ENCODE results near the gene MMP15. TPM values are rescaled to one million over a fixed set of nuclear protein-coding genes. Genes with fewer than 3 reads are reported as not detected.

The MMP15 gene
- total RNA-seq, 8 experiments from 2014 or later, result 2.6 to 30.3 (median 14.8) TPM

- WGBS, 10 experiments, result 80 to 94% (median 92%) methylated on average over 1 to 10 of the region's 22 CpGs; no CpG with 5 or more reads in 5 of the 10 experiments
- ATAC-seq (replicated peaks in 6 of 8), result no peak
- Histone ChIP-seq H3K4me1 (replicated peaks in 1 of 2) (no peaks in the 10 kb centered on the region), H3K27ac (no peak overlapping the region), H3K4me3 (no peak overlapping the region)
- in situ Hi-C loops (cut with MboI; ENCODE audit: low pct_unique_long_range_greater_than_20kb in 2 of 9, low sequenced_read_pairs in 9 of 9, unreplicated experiment in 9 of 9), result no loop called here
These were observed 16.7 kb downstream of the MMP15 start for GRCh38 chr16:58042001-58042885.

DNA sequence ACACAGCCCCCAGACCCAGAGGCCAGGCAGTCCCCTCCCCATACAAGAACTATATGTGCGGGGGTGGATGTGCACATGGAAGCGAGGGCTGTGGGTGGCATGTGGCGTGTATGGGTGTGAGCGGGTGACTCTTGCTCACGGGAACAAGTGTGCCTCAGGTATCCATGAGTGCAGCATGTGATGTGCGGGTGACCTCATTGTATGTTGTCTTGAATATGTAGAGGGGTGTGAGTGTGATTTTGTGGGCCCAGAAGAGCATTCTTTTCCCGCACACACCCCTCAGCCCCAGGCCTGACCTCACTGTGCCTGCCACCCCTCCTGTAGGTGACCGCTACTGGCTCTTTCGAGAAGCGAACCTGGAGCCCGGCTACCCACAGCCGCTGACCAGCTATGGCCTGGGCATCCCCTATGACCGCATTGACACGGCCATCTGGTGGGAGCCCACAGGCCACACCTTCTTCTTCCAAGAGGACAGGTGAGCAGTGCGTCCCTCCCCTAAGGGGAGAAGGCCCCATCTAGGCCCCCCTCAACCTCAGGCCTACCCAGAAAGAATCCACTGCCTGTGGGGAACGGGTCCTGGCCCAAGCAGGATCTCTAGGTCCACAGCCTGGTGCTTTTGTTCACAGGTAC is 17.4 kb downstream of the MMP15 start:
- ATAC-seq (replicated peaks in 6 of 8), result no peak
- in situ Hi-C loops (cut with MboI; ENCODE audit: low pct_unique_long_range_greater_than_20kb in 2 of 9, low sequenced_read_pairs in 9 of 9, unreplicated experiment in 9 of 9), result no loop called here
- no peak overlapping the region for H3K27ac ChIP-seq
- 70 to 100% methylated on average over 2 of the region's 16 CpGs; no CpG with 5 or more reads in 8 of the 10 experiments for WGBS, 10 experiments
- no peak overlapping the region for H3K4me3 ChIP-seq
- peaks cover 0 to 5% of the 10 kb centered on the region in 2 donors for H3K4me1 ChIP-seq (replicated peaks in 1 of 2)

DNA sequence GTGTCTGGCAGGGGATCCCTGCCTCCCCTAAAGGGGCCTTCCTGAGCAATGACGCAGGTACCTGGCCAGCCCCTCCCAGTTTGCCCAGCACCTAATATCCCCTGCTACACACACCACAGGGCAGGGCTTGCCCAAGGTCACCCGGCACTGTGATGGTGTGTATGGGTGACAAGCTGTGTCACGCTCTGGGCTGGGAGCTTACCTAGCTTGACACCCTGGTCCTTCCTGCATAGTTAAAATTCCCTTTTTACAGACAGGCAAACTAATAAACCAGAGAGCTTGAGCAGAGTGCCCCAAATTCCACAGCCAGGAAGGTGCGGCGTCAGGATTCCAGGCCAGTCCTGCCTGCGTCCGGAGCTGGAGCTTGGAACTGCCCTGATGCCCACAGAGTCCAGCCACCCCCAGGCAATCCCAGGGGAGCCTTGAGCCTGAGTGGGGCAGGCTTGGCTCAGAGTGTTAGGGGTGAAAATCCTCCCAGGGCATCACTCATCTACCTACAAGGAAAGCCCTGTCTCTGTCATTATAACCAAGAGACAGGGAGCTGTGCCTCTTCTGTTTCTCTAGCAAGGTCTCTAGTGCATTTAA is 18.1 kb downstream of the MMP15 start:
- no peak for ATAC-seq (replicated peaks in 6 of 8)
- 60 to 100% (median 90%) methylated on average over 1 to 2 of the region's 7 CpGs; no CpG with 5 or more reads in 7 of the 10 experiments for WGBS, 10 experiments
- peaks cover 0 to 5% of the 10 kb centered on the region in 2 donors for H3K4me1 ChIP-seq (replicated peaks in 1 of 2)
- H3K4me3 ChIP-seq, result no peak overlapping the region
- H3K27ac ChIP-seq, result no peak overlapping the region
- in situ Hi-C loops (cut with MboI; ENCODE audit: low pct_unique_long_range_greater_than_20kb in 2 of 9, low sequenced_read_pairs in 9 of 9, unreplicated experiment in 9 of 9), result no loop called here

- in situ Hi-C loops (cut with MboI; ENCODE audit: low pct_unique_long_range_greater_than_20kb in 2 of 9, low sequenced_read_pairs in 9 of 9, unreplicated experiment in 9 of 9), result no loop called here
- ATAC-seq (replicated peaks in 6 of 8), result no peak
- Histone ChIP-seq H3K27ac (no peak overlapping the region), H3K4me3 (no peak overlapping the region), H3K4me1 (replicated peaks in 1 of 2) (peaks cover 0 to 5% of the 10 kb centered on the region in 2 donors)
- WGBS, 10 experiments, result 80 to 100% (median 88%) methylated on average over 1 to 5 of the region's 9 CpGs; no CpG with 5 or more reads in 5 of the 10 experiments
These were observed 18.9 kb downstream of the MMP15 start for GRCh38 chr16:58044266-58045019.

DNA sequence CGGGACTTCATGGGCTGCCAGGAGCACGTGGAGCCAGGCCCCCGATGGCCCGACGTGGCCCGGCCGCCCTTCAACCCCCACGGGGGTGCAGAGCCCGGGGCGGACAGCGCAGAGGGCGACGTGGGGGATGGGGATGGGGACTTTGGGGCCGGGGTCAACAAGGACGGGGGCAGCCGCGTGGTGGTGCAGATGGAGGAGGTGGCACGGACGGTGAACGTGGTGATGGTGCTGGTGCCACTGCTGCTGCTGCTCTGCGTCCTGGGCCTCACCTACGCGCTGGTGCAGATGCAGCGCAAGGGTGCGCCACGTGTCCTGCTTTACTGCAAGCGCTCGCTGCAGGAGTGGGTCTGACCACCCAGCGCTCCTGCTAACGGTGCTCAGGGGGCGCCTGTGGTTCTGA is 19.5 kb downstream of the MMP15 start:
- Histone ChIP-seq H3K4me3 (no peak overlapping the region), H3K4me1 (replicated peaks in 1 of 2) (peaks cover 0 to 5% of the 10 kb centered on the region in 2 donors), H3K27ac (no peak overlapping the region)
- in situ Hi-C loops (cut with MboI; ENCODE audit: low pct_unique_long_range_greater_than_20kb in 2 of 9, low sequenced_read_pairs in 9 of 9, unreplicated experiment in 9 of 9), result no loop called here
- ATAC-seq (replicated peaks in 6 of 8), result no peak
- whole genome bisulfite sequencing, 10 experiments, result 100% methylated on average over 1 of the region's 31 CpGs; no CpG with 5 or more reads in 9 of the 10 experiments

- no peak overlapping the region for H3K27ac ChIP-seq
- H3K4me3 ChIP-seq, result no peak overlapping the region
- no peak for ATAC-seq (replicated peaks in 6 of 8)
- peaks cover 0 to 5% of the 10 kb centered on the region in 2 donors for H3K4me1 ChIP-seq (replicated peaks in 1 of 2)
- in situ Hi-C loops (cut with MboI; ENCODE audit: low pct_unique_long_range_greater_than_20kb in 2 of 9, low sequenced_read_pairs in 9 of 9, unreplicated experiment in 9 of 9), result no loop called here
- WGBS, 10 experiments, result 50 to 100% (median 94%) methylated on average over 1 to 6 of the region's 16 CpGs; no CpG with 5 or more reads in 5 of the 10 experiments
These were observed 20.7 kb downstream of the MMP15 start for GRCh38 chr16:58046054-58046881.

GRCh38 chr16:58046936-58047335 is 21.4 kb downstream of the MMP15 start:
- Histone ChIP-seq H3K4me3 (no peak overlapping the region), H3K27ac (no peak overlapping the region), H3K4me1 (replicated peaks in 1 of 2) (peaks cover 0 to 5% of the 10 kb centered on the region in 2 donors)
- in situ Hi-C loops (cut with MboI; ENCODE audit: low pct_unique_long_range_greater_than_20kb in 2 of 9, low sequenced_read_pairs in 9 of 9, unreplicated experiment in 9 of 9), result no loop called here
- ATAC-seq (replicated peaks in 6 of 8), result no peak
- 53 to 100% (median 70%) methylated on average over 1 to 5 of the region's 6 CpGs; no CpG with 5 or more reads in 4 of the 10 experiments for WGBS, 10 experiments

GRCh38 chr16:58047557-58048348 is 22.2 kb downstream of the MMP15 start:
- Histone ChIP-seq H3K4me3 (no peak overlapping the region), H3K27ac (no peak overlapping the region), H3K4me1 (replicated peaks in 1 of 2) (peaks cover 0 to 5% of the 10 kb centered on the region in 2 donors)
- in situ Hi-C loops (cut with MboI; ENCODE audit: low pct_unique_long_range_greater_than_20kb in 2 of 9, low sequenced_read_pairs in 9 of 9, unreplicated experiment in 9 of 9), result no loop called here
- 40 to 100% (median 60%) methylated on average over 1 to 4 of the region's 19 CpGs; no CpG with 5 or more reads in 4 of the 10 experiments for WGBS, 10 experiments
- peak in 4 of 8 experiments; percentile 9 to 46 (median 34) for ATAC-seq (replicated peaks in 6 of 8)

- peaks cover 0 to 5% of the 10 kb centered on the region in 2 donors for H3K4me1 ChIP-seq (replicated peaks in 1 of 2)
- ATAC-seq (replicated peaks in 6 of 8), result no peak
- H3K27ac ChIP-seq, result no peak overlapping the region
- 51 to 93% (median 77%) methylated on average over 2 to 5 of the region's 13 CpGs; no CpG with 5 or more reads in 3 of the 10 experiments for WGBS, 10 experiments
- H3K4me3 ChIP-seq, result no peak overlapping the region
- in situ Hi-C loops (cut with MboI; ENCODE audit: low pct_unique_long_range_greater_than_20kb in 2 of 9, low sequenced_read_pairs in 9 of 9, unreplicated experiment in 9 of 9), result no loop called here
These were observed 23.1 kb downstream of the MMP15 start for GRCh38 chr16:58048494-58049231.

GRCh38 chr16:58049232-58050185 is 24.0 kb downstream of the MMP15 start:
- in situ Hi-C loops (cut with MboI; ENCODE audit: low pct_unique_long_range_greater_than_20kb in 2 of 9, low sequenced_read_pairs in 9 of 9, unreplicated experiment in 9 of 9), result no loop called here
- Histone ChIP-seq H3K27ac (no peak overlapping the region), H3K4me3 (no peak overlapping the region), H3K4me1 (replicated peaks in 1 of 2) (peaks cover 0 to 5% of the 10 kb centered on the region in 2 donors)
- no peak for ATAC-seq (replicated peaks in 6 of 8)
- 29 to 88% (median 72%) methylated on average over 2 to 8 of the region's 17 CpGs; no CpG with 5 or more reads in 4 of the 10 experiments for WGBS, 10 experiments
